Gastroesophageal sphincter (tissue), 4 donors: ENCODE measurements around the gene NXPH4. TPM values are rescaled to one million over a fixed set of nuclear protein-coding genes. Genes with fewer than 3 reads are reported as not detected.

Source experiments
- ATAC-seq: fragments of 150-250 bp; one replicate; pipeline ENCODE4 v1.9.1; 2016; ENCODE audit warnings: mild to moderate bottlenecking, moderate library complexity
- H3K27ac ChIP-seq, 4 donors: fragments of 200-600 bp; sonication (generic) in 3 of 4; 1 replicate in 3 of 4; 2 replicates in 1 of 4; pipeline ENCODE4 v1.5.1; 2016 to 2019
- H3K27me3 ChIP-seq: fragments of 200-600 bp; sonication (generic); one replicate; pipeline ENCODE4 v1.5.1; 2019
- H3K36me3 ChIP-seq, 2 donors: fragments of 200-600 bp; sonication (generic); one replicate each; pipeline ENCODE4 v1.5.1; 2019; ENCODE audit warnings: control low read depth in 1 of 2
- H3K4me1 ChIP-seq, 3 donors: fragments of 200-600 bp; sonication (generic); 1 replicate in 2 of 3; 2 replicates in 1 of 3; pipeline ENCODE4 v1.5.1; 2016 to 2019; ENCODE audit warnings: control low read depth in 2 of 3
- H3K4me3 ChIP-seq, 2 donors: fragments of 200-600 bp; sonication (generic); one replicate each; pipeline ENCODE4 v1.5.1; 2019; ENCODE audit warnings: mild to moderate bottlenecking in 1 of 2, moderate library complexity in 1 of 2
- H3K9me3 ChIP-seq, 3 donors: fragments of 200-600 bp; sonication (generic); one replicate each; pipeline ENCODE4 v1.5.1; 2017 to 2019; ENCODE audit warnings: control low read depth in 2 of 3
- EP300 ChIP-seq: sonication (generic); formaldehyde crosslinking; IDR thresholded peaks from one replicate; pipeline ENCODE4 v1.6.1; 2017; ENCODE audit warnings: antibody characterized with exemption, mild to moderate bottlenecking
- POLR2A ChIP-seq, 2 donors: fragments of 450-650 bp; IDR thresholded peaks; one replicate each; pipeline ENCODE4 v1.6.1; 2017; ENCODE audit warnings: antibody characterized with exemption in 2 of 2, mild to moderate bottlenecking in 2 of 2, moderate library complexity in 1 of 2
- POLR2AphosphoS5 ChIP-seq: sonication (generic); formaldehyde crosslinking; IDR thresholded peaks from one replicate; pipeline ENCODE4 v1.6.1; 2017; ENCODE audit warnings: antibody characterized with exemption
- WGBS, 2 donors: methylation state at CpG; one replicate each; pipeline ENCODE4 v1.1.5; 2018; ENCODE audit warnings: low coverage in 1 of 2; 5-methylcytosine and 5-hydroxymethylcytosine counted together
- total RNA-seq, 4 donors: library from RNA; depleted of rRNA; stranded (reverse); fragments of >200 nt; gene quantifications; one replicate each; pipeline ENCODE4 v1.1.0, GENCODE V29; 2016
- TF ChIP-seq, protein P1 (sequence below), 4 experiments: fragments of 200-600 bp in 2 of 4; fragments of 450-650 bp in 2 of 4; sonication (generic) in 1 of 4; IDR thresholded peaks; one replicate each; pipeline ENCODE4 v1.5.1; 2017 to 2019; ENCODE audit warnings: antibody characterized with exemption in 4 of 4, mild to moderate bottlenecking in 2 of 4, moderate library complexity in 2 of 4

Gene NXPH4
- total RNA-seq, 4 donors from 2014 or later, result 1.1 TPM; not detected in 3

DNA sequence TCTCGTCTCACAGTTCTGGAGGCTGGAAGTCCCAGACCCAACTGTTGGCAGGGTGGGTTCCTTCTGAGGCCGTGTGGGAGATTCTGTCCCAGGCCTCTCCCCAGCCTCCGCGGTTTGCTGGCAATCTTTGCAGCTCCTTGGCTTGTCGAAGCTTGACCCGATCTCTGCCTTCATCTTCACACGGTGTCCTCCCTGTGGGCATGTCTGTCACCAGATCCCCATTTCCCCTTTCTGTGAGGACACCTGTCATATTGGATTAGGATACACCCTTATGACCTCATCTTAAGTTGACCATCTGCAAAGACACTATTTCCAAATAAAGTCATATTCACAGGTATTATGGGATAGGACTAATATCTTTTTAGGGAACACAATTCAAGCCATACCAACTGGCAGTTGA, 46.6 kb upstream of the NXPH4 start:
- H3K36me3 ChIP-seq, result peaks cover 0 to 93% of the 10 kb centered on the region in 2 donors
- 62 to 73% methylated on average over 4 to 6 of the region's 7 CpGs for WGBS, 2 donors
- no peak overlapping the region for H3K4me3 ChIP-seq
- H3K9me3 ChIP-seq, result no peaks in the 10 kb centered on the region
- no peak for ATAC-seq
- H3K27me3 ChIP-seq, result no peaks in the 10 kb centered on the region
- H3K27ac ChIP-seq, result no peak overlapping the region
- no peak for TF ChIP-seq POLR2AphosphoS5
- TF ChIP-seq EP300, result no peak
- TF ChIP-seq, protein P1, sequence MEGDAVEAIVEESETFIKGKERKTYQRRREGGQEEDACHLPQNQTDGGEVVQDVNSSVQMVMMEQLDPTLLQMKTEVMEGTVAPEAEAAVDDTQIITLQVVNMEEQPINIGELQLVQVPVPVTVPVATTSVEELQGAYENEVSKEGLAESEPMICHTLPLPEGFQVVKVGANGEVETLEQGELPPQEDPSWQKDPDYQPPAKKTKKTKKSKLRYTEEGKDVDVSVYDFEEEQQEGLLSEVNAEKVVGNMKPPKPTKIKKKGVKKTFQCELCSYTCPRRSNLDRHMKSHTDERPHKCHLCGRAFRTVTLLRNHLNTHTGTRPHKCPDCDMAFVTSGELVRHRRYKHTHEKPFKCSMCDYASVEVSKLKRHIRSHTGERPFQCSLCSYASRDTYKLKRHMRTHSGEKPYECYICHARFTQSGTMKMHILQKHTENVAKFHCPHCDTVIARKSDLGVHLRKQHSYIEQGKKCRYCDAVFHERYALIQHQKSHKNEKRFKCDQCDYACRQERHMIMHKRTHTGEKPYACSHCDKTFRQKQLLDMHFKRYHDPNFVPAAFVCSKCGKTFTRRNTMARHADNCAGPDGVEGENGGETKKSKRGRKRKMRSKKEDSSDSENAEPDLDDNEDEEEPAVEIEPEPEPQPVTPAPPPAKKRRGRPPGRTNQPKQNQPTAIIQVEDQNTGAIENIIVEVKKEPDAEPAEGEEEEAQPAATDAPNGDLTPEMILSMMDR (IDR thresholded peaks at IDR 0.05), result no peak
- no peak for TF ChIP-seq POLR2A (IDR thresholded peaks at IDR 0.05)
- H3K4me1 ChIP-seq, result peaks cover 0 to 16% (median 0%) of the 10 kb centered on the region in 3 donors

DNA sequence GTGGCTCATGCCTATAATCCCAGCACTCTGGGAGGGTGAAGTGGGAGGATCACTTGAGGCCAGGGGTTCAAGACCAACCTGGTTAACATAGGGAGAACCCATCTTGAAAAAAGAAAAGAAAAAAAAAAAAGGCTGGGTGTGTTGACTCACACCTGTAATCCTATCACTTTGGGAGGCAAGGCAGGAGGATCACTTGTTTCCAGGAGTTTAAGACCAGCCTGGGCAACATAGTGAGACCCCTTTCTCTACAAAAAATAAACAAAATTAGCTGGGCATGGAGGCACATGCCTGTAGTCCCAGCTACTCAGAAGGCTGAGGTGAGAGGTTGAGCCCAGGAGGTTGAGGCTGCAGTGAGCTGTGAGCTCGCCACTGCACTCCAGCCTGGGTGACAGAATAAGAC, 46.2 kb upstream of the NXPH4 start:
- no peak for ATAC-seq
- H3K27ac ChIP-seq, result peak overlapping the region in 1 of 4 donors; percentile 50
- no peaks in the 10 kb centered on the region for H3K27me3 ChIP-seq
- H3K9me3 ChIP-seq, result no peaks in the 10 kb centered on the region
- H3K4me3 ChIP-seq, result no peak overlapping the region
- no peak for TF ChIP-seq POLR2A (IDR thresholded peaks at IDR 0.05)
- TF ChIP-seq, protein P1 (IDR thresholded peaks at IDR 0.05), result no peak
- H3K4me1 ChIP-seq, result peaks cover 0 to 20% (median 0%) of the 10 kb centered on the region in 3 donors
- 80 to 91% methylated on average over 1 of the region's 1 CpG for WGBS, 2 donors
- peaks cover 0 to 93% of the 10 kb centered on the region in 2 donors for H3K36me3 ChIP-seq

DNA sequence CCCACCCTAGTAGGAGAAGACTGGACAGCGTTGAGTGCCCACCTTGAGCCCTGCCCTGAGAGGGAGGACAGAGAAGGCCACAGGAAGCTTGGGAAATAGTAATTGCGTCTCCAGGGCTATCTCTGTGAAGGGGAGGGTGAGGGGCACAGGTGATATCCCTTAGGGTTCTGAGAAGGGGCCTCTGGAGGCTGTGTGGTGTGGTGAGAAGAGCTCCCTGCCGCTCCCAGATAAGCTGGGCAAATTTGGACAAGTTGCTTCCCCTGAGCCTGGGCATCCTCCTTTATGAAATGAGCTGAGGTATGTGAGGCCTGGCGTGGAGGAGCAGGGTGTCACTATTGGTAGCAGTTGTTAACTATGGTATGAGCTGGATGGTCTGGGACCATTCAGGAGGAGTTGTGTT, 45.7 kb upstream of the NXPH4 start:
- Histone ChIP-seq H3K27ac (peak overlapping the region in 3 of 4 donors; percentile 43 to 50 (median 47)), H3K27me3 (no peaks in the 10 kb centered on the region), H3K9me3 (no peaks in the 10 kb centered on the region), H3K4me1 (peaks cover 0 to 25% (median 0%) of the 10 kb centered on the region in 3 donors), H3K36me3 (peaks cover 0 to 93% of the 10 kb centered on the region in 2 donors), H3K4me3 (no peak overlapping the region)
- WGBS, 2 donors, result 100% methylated on average over 2 of the region's 4 CpGs; no CpG with 5 or more reads in 1 of the 2 donors
- ATAC-seq, result no peak
- TF ChIP-seq POLR2AphosphoS5 (no peak), EP300 (no peak), POLR2A (IDR thresholded peaks at IDR 0.05) (no peak)
- TF ChIP-seq, protein P1 (IDR thresholded peaks at IDR 0.05), result no peak

DNA sequence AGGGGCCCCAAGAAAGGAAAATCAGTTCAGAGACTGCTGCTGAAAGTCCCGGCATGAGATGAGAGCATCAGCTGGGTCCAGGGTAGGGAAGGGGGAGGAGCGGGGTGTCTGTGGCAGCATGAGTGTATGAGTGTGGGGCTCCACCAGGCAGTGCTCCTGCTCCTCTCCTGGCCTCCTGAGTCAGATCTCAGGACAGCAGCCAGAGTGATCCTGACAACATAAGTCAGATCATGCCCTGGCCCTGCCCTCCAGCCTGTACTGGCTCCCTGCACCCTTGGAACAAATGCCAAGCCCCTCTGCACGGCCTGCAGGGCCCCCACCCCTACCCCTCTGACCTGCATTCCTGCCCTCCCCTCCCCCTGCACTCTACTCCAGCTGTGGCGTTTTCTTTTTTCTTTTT, 44.9 kb upstream of the NXPH4 start:
- TF ChIP-seq, protein P1 (IDR thresholded peaks at IDR 0.05), result no peak
- Histone ChIP-seq H3K4me1 (peaks cover 0 to 27% (median 0%) of the 10 kb centered on the region in 3 donors), H3K27me3 (no peaks in the 10 kb centered on the region), H3K4me3 (no peak overlapping the region), H3K36me3 (peaks cover 0 to 93% of the 10 kb centered on the region in 2 donors), H3K27ac (peak overlapping the region in 3 of 4 donors; percentile 43 to 50 (median 47)), H3K9me3 (no peaks in the 10 kb centered on the region)
- WGBS, 2 donors, result 34 to 45% methylated on average over 2 to 3 of the region's 4 CpGs
- peak; percentile 40 for ATAC-seq

DNA sequence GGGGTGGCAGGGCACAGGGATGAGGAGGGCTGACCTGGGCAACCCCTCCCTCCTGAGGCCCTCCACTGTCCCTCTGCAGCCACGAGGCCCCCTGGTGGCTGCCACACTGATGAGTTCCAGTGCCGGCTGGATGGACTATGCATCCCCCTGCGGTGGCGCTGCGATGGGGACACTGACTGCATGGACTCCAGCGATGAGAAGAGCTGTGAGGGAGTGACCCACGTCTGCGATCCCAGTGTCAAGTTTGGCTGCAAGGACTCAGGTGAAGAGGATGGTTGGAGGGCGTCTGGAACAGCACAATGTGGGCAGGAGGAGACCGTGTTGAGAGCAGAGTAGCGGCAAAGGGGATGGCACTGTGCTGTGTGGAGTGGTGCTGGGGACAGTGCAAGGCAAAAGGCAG, 43.5 kb upstream of the NXPH4 start:
- Histone ChIP-seq H3K36me3 (peaks cover 0 to 93% of the 10 kb centered on the region in 2 donors), H3K9me3 (no peaks in the 10 kb centered on the region), H3K4me3 (no peak overlapping the region), H3K4me1 (peaks cover 0 to 27% (median 0%) of the 10 kb centered on the region in 3 donors), H3K27me3 (no peaks in the 10 kb centered on the region), H3K27ac (peak overlapping the region in 1 of 4 donors; percentile 48)
- TF ChIP-seq, protein P1 (IDR thresholded peaks at IDR 0.05), result peak in 3 of 4 experiments; percentile 51 to 62 (median 54)
- TF ChIP-seq POLR2AphosphoS5, result no peak
- TF ChIP-seq POLR2A (IDR thresholded peaks at IDR 0.05), result no peak
- WGBS, 2 donors, result 50 to 82% methylated on average over 4 of the region's 11 CpGs
- ATAC-seq, result no peak
